Urinary bladder (tissue), 4 donors: ENCODE data around the gene GALNT17. TPM values are rescaled to one million over a fixed set of nuclear protein-coding genes. Genes with fewer than 3 reads are reported as not detected.
"Not testable (repeated sequence)": the region's sequence is repeated elsewhere in the genome, so short reads cannot be mapped to it uniquely, and the experiment has no call there.

Experiments used
- DNase-seq: peaks from one replicate; pipeline ENCODE4 v3.0.0-alpha.2; 2015; ENCODE audit errors: extremely low spot score
- H3K27ac ChIP-seq: one replicate; pipeline ENCODE4 v1.5.1; 2013; ENCODE audit warnings: low read depth, mild to moderate bottlenecking, moderate library complexity
- H3K36me3 ChIP-seq: one replicate; pipeline ENCODE4 v1.6.1; 2013; ENCODE audit warnings: mild to moderate bottlenecking, moderate library complexity; ENCODE audit not compliant: insufficient read depth
- H3K4me1 ChIP-seq: one replicate; pipeline ENCODE4 v1.6.1; 2013; ENCODE audit warnings: mild to moderate bottlenecking, moderate library complexity; ENCODE audit not compliant: insufficient read depth
- H3K4me3 ChIP-seq: one replicate; pipeline ENCODE4 v1.5.1; 2013; ENCODE audit warnings: low read depth, low read length
- WGBS: extraction: QIAGEN DNeasy Blood & Tissue Kit; methylation state at CpG from one replicate; pipeline ENCODE4 v1.1.7; 2013; 5-methylcytosine and 5-hydroxymethylcytosine counted together
- polyA plus RNA-seq: library from polyadenylated mRNA; stranded (reverse); fragments of 200-250 nt; gene quantifications from one replicate; pipeline ENCODE4 v1.2.3, GENCODE V29; 2013
- total RNA-seq: library from RNA; depleted of rRNA; stranded (reverse); fragments of >200 nt; gene quantifications from one replicate; pipeline ENCODE4 v1.2.3, GENCODE V29; 2014
- donor health status: healthy with polysubstance abuse.
- donor health status: healthy.

Gene GALNT17
- total and polyA plus RNA-seq, 2 donors = 27.0 to 45.8 TPM

- Histone ChIP-seq H3K4me1 (no peaks in the 10 kb centered on the region), H3K27ac (no peak overlapping the region), H3K4me3 (no peak overlapping the region), H3K36me3 (no peaks in the 10 kb centered on the region)
- DNase-seq = no peak
- WGBS = 62% methylated on average over 2 of the region's 2 CpGs
These were observed 442.4 kb downstream of the GALNT17 start for GRCh38 chr7:71574153-71574860.

- no peak overlapping the region for H3K27ac ChIP-seq
- no peaks in the 10 kb centered on the region for H3K36me3 ChIP-seq
- H3K4me3 ChIP-seq = no peak overlapping the region
- DNase-seq = no peak
- no peaks in the 10 kb centered on the region for H3K4me1 ChIP-seq
- 92% methylated on average over 1 of the region's 1 CpG for WGBS
These were observed 448.1 kb downstream of the GALNT17 start for GRCh38 chr7:71580027-71580426.

- Histone ChIP-seq H3K36me3 (no peaks in the 10 kb centered on the region), H3K27ac (no peak overlapping the region), H3K4me1 (no peaks in the 10 kb centered on the region), H3K4me3 (no peak overlapping the region)
- DNase-seq = no peak
- 45% methylated on average over 3 of the region's 3 CpGs for WGBS
These were observed 452.3 kb downstream of the GALNT17 start for GRCh38 chr7:71584256-71584655.

- WGBS = 96% methylated on average over 7 of the region's 7 CpGs
- Histone ChIP-seq H3K4me1 (no peaks in the 10 kb centered on the region), H3K4me3 (no peak overlapping the region), H3K36me3 (no peaks in the 10 kb centered on the region), H3K27ac (no peak overlapping the region)
- DNase-seq = no peak
These were observed 459.9 kb downstream of the GALNT17 start for GRCh38 chr7:71591876-71592275.

DNA sequence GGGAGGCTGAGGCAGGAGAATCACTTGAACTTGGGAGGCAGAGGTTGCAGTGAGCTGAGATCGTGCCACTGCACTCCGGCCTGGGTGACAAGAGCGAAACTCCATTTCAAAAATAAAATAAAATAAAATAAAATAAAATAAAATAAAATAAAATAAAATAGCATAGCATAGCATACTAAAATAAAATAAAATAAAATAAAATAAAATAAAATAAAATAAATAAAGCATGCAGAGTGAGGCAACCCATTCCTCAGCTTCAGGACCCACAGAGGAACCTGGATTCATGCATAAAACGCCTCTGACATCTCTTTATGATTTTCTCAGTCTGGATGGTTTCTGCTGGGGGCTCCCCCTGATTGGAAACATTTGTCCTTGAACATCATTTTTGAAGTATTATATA is 460.4 kb downstream of the GALNT17 start:
- not testable (repeated sequence) for DNase-seq, H3K4me1 ChIP-seq, H3K36me3 ChIP-seq, H3K4me3 ChIP-seq, H3K27ac ChIP-seq
- 94% methylated on average over 4 of the region's 4 CpGs for WGBS

GRCh38 chr7:71594736-71595135 is 462.8 kb downstream of the GALNT17 start:
- no peak overlapping the region for H3K4me3 ChIP-seq
- no peak for DNase-seq
- H3K4me1 ChIP-seq = no peaks in the 10 kb centered on the region
- H3K36me3 ChIP-seq = no peaks in the 10 kb centered on the region
- no peak overlapping the region for H3K27ac ChIP-seq

DNA sequence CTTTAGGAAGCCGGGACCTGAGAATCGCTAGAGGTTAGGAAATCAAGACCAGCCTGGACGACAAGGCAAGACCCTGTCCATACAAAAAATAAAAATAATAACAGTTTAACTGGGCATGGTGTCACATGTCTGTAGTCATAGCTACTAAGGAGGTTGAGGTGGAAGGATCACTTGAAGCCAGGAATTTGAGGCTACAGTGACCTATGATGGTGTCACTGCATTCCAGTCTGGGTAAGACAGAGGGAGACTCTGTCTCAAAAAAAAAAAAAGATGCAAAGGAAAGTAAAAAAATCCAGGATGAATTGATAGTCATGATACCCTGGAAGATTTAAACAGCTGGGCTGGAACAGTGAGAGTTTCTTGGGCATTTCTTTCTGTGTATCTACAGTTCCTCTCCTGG is 463.2 kb downstream of the GALNT17 start:
- Histone ChIP-seq H3K4me3 (no peak overlapping the region), H3K27ac (no peak overlapping the region), H3K4me1 (no peaks in the 10 kb centered on the region), H3K36me3 (no peaks in the 10 kb centered on the region)
- 94% methylated on average over 3 of the region's 3 CpGs for WGBS
- DNase-seq = no peak

DNA sequence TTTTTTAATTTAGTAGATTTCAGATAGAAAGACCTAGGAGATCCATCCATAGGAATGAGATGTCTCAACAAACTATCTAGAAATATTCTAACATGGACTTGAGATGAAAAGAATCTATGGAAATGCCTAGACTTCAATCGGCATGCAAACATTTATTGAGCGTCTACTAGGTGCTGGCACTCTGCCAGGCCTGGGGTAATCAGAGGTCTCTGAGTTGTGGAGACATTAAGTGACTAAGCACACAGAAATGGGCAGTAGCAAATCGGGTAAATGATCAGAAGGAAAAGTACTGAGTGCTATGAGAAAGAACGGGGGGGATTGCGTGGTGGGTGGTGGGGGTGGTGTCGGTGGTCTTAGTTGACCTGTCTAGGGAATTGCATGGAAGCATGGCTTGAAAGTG is 466.6 kb downstream of the GALNT17 start:
- DNase-seq = no peak
- Histone ChIP-seq H3K4me1 (no peaks in the 10 kb centered on the region), H3K4me3 (no peak overlapping the region), H3K27ac (no peak overlapping the region), H3K36me3 (no peaks in the 10 kb centered on the region)
- WGBS = 88% methylated on average over 6 of the region's 6 CpGs

DNA sequence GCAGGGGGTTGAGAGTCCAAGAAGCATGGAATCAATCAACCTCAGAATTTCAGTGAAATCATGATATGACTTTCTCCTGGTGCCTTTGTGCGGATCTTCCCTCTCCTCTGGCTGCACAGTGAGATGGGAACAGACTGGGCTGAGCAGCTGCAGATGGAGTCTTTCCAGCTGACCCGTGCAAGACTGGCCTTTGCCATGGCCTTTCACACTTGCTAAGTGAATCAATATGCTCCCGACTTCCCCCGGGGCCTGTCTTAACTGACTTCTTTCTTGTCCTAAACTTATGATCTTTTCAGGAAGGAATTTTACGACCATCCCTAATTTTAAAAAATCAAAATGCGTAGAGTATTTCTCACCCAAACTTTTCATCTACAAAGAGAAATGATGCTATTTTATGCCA is 469.9 kb downstream of the GALNT17 start:
- DNase-seq = no peak
- no peaks in the 10 kb centered on the region for H3K36me3 ChIP-seq
- no peak overlapping the region for H3K27ac ChIP-seq
- 42% methylated on average over 6 of the region's 6 CpGs for WGBS
- H3K4me3 ChIP-seq = no peak overlapping the region
- no peaks in the 10 kb centered on the region for H3K4me1 ChIP-seq

GRCh38 chr7:71604818-71605414 is 473.0 kb downstream of the GALNT17 start:
- Histone ChIP-seq H3K4me3 (no peak overlapping the region), H3K4me1 (no peaks in the 10 kb centered on the region), H3K27ac (no peak overlapping the region), H3K36me3 (no peaks in the 10 kb centered on the region)
- 92% methylated on average over 9 of the region's 9 CpGs for WGBS
- no peak for DNase-seq

GRCh38 chr7:71611986-71612385 is 480.0 kb downstream of the GALNT17 start:
- H3K4me1 ChIP-seq = no peaks in the 10 kb centered on the region
- no peaks in the 10 kb centered on the region for H3K36me3 ChIP-seq
- no peak overlapping the region for H3K27ac ChIP-seq
- 72% methylated on average over 2 of the region's 2 CpGs for WGBS
- H3K4me3 ChIP-seq = no peak overlapping the region
- no peak for DNase-seq

GRCh38 chr7:71612911-71613310 is 481.0 kb downstream of the GALNT17 start:
- Histone ChIP-seq H3K4me3 (no peak overlapping the region), H3K4me1 (no peaks in the 10 kb centered on the region)
- DNase-seq = no peak

GRCh38 chr7:71613313-71613712 is 481.4 kb downstream of the GALNT17 start:
- Histone ChIP-seq H3K4me1 (no peaks in the 10 kb centered on the region), H3K36me3 (no peaks in the 10 kb centered on the region), H3K27ac (no peak overlapping the region), H3K4me3 (no peak overlapping the region)
- WGBS = 8% methylated on average over 3 of the region's 3 CpGs
- no peak for DNase-seq

More at GRCh38 chr7:71612911-71613310, 481.0 kb downstream of the GALNT17 start:
- Histone ChIP-seq H3K36me3 (no peaks in the 10 kb centered on the region), H3K27ac (no peak overlapping the region)
- 21% methylated on average over 6 of the region's 6 CpGs for WGBS

- Histone ChIP-seq H3K4me1 (no peaks in the 10 kb centered on the region), H3K36me3 (no peaks in the 10 kb centered on the region), H3K27ac (no peak overlapping the region), H3K4me3 (no peak overlapping the region)
- DNase-seq = no peak
- WGBS = 61% methylated on average over 5 of the region's 5 CpGs
These were observed 483.1 kb downstream of the GALNT17 start for GRCh38 chr7:71615017-71615416.
